Smooth muscle cell (in vitro differentiated cells): ENCODE results near the gene TDP2. TPM values are rescaled to one million over a fixed set of nuclear protein-coding genes. Genes with fewer than 3 reads are reported as not detected.
A peak's percentile ranks its signal among the peaks of the same experiment; 100 is the strongest.

Experiments
- DNase-seq: peaks from one replicate; lab custom pipeline; 2025; ENCODE audit not compliant: unreplicated experiment; lab: John Stamatoyannopoulos, UW
- H2AFZ ChIP-seq: fragments of 200-600 bp; sonication (generic); 2 replicates; pipeline ENCODE4 v1.6.0; 2016; ENCODE audit warnings: antibody characterized with exemption, low read depth, mild to moderate bottlenecking
- H3F3A ChIP-seq: fragments of 200-600 bp; sonication (generic); 2 replicates; pipeline ENCODE4 v1.6.0; 2017; ENCODE audit warnings: antibody characterized with exemption, low read depth
- H3K27ac ChIP-seq: fragments of 200-600 bp; sonication (generic); 2 replicates; pipeline ENCODE4 v1.5.1; 2016; ENCODE audit warnings: low read depth, mild to moderate bottlenecking
- H3K27me3 ChIP-seq: fragments of 200-600 bp; sonication (generic); 2 replicates; pipeline ENCODE4 v1.6.1; 2016; ENCODE audit warnings: low read depth, mild to moderate bottlenecking
- H3K36me3 ChIP-seq: fragments of 200-600 bp; sonication (generic); 2 replicates; pipeline ENCODE4 v1.5.1; 2016; ENCODE audit warnings: low read depth
- H3K4me1 ChIP-seq: fragments of 200-600 bp; sonication (generic); 2 replicates; pipeline ENCODE4 v1.5.1; 2016; ENCODE audit warnings: low read depth
- H3K4me2 ChIP-seq: fragments of 200-600 bp; sonication (generic); 2 replicates; pipeline ENCODE4 v1.6.0; 2016; ENCODE audit warnings: mild to moderate bottlenecking
- H3K4me3 ChIP-seq: fragments of 200-600 bp; sonication (generic); 2 replicates; pipeline ENCODE4 v1.5.1; 2016; ENCODE audit warnings: mild to moderate bottlenecking
- H3K79me2 ChIP-seq: fragments of 200-600 bp; sonication (generic); 2 replicates; pipeline ENCODE4 v1.6.0; 2016; ENCODE audit warnings: low read depth, mild to moderate bottlenecking
- H3K9ac ChIP-seq: fragments of 200-600 bp; sonication (generic); 2 replicates; pipeline ENCODE4 v1.6.0; 2016; ENCODE audit warnings: low read depth
- H3K9me3 ChIP-seq: fragments of 200-600 bp; sonication (generic); replicated peaks from 2 replicates; pipeline ENCODE4 v1.5.1; 2016; ENCODE audit warnings: low read depth
- H4K20me1 ChIP-seq: fragments of 200-600 bp; sonication (generic); 2 replicates; pipeline ENCODE4 v1.6.0; 2016; ENCODE audit warnings: low read depth
- CTCF ChIP-seq: fragments of 200-600 bp; sonication (generic); IDR thresholded peaks from 2 replicates; pipeline ENCODE4 v1.5.1; 2017; ENCODE audit warnings: borderline replicate concordance, mild to moderate bottlenecking, antibody characterized with exemption; ENCODE audit not compliant: insufficient read depth, poor library complexity, severe bottlenecking
- WGBS: methylation state at CpG from one replicate; pipeline ENCODE4 v1.1.7; 2016; ENCODE audit warnings: low lambda C conversion rate; 5-methylcytosine and 5-hydroxymethylcytosine counted together
- polyA plus RNA-seq: library from polyadenylated mRNA; unstranded; fragments of >200 nt; fragmentation: Nextera tagmentation; extraction: Ambion mirVana; gene quantifications from 2 replicates; pipeline ENCODE4 v1.2.1, GENCODE V29; 2016
- total RNA-seq: library from RNA; depleted of rRNA; stranded (reverse); fragments of >200 nt; gene quantifications from 2 replicates; pipeline ENCODE4 v1.2.3, GENCODE V29; 2014

Gene TDP2
- total and polyA plus RNA-seq, 2 experiments from 2014 or later, result 13.0 to 16.2 TPM

GRCh38 chr6:24603241-24603640 lies 63.5 kb downstream of the TDP2 start:
- Histone ChIP-seq H3K79me2 (no peaks in the 10 kb centered on the region), H3K4me2 (no peak overlapping the region), H3F3A (no peaks in the 10 kb centered on the region), H3K4me1 (no peaks in the 10 kb centered on the region), H3K36me3 (no peaks in the 10 kb centered on the region), H3K27ac (no peak overlapping the region), H4K20me1 (no peaks in the 10 kb centered on the region), H3K4me3 (no peak overlapping the region), H3K27me3 (no peaks in the 10 kb centered on the region), H2AFZ (no peak overlapping the region), H3K9me3 (no peaks in the 10 kb centered on the region), H3K9ac (no peak overlapping the region)
- TF ChIP-seq CTCF, result no peak
- 78% methylated on average over 2 of the region's 2 CpGs for WGBS
- DNase-seq, result no peak

- Histone ChIP-seq H3K79me2 (no peaks in the 10 kb centered on the region), H3K4me3 (no peak overlapping the region), H3K27ac (no peak overlapping the region), H3K36me3 (no peaks in the 10 kb centered on the region), H3K9me3 (no peaks in the 10 kb centered on the region), H3F3A (no peaks in the 10 kb centered on the region), H3K9ac (no peak overlapping the region), H3K27me3 (no peaks in the 10 kb centered on the region), H3K4me2 (no peak overlapping the region), H3K4me1 (no peaks in the 10 kb centered on the region), H2AFZ (no peak overlapping the region), H4K20me1 (no peaks in the 10 kb centered on the region)
- TF ChIP-seq CTCF, result peak; percentile 8
- no peak for DNase-seq
- 48% methylated on average over 4 of the region's 4 CpGs for WGBS
Measured at GRCh38 chr6:24600903-24601302, 65.8 kb downstream of the TDP2 start.

Other genes starting within 250 kb of the TDP2 start
- 0.13 and 0.27 TPM in 2 replicates for gene GPLD1, start 177.3 kb downstream of the TDP2 start, total RNA-seq
- 0.14 and 0.40 TPM in 2 replicates for gene GPLD1, start 177.3 kb downstream of the TDP2 start, polyA plus RNA-seq
- 3.0 and 5.2 TPM in 2 replicates for gene ALDH5A1, start 171.9 kb downstream of the TDP2 start, total RNA-seq
- gene ALDH5A1, start 171.9 kb downstream of the TDP2 start, polyA plus RNA-seq, result 1.7 and 2.0 TPM in 2 replicates
- gene KIAA0319, start 20.7 kb downstream of the TDP2 start, total RNA-seq, result not detected in 2 replicates
- not detected in 2 replicates for gene KIAA0319, start 20.7 kb downstream of the TDP2 start, polyA plus RNA-seq
- gene ACOT13, start 178 bp upstream of the TDP2 start, total RNA-seq, result 7.3 and 14.0 TPM in 2 replicates
- 35.2 and 43.7 TPM in 2 replicates for gene ACOT13, start 178 bp upstream of the TDP2 start, polyA plus RNA-seq
- gene C6orf62, start 52.3 kb upstream of the TDP2 start, total RNA-seq, result 61.4 and 79.1 TPM in 2 replicates
- gene C6orf62, start 52.3 kb upstream of the TDP2 start, polyA plus RNA-seq, result 32.4 and 33.1 TPM in 2 replicates
- 31.8 and 42.5 TPM in 2 replicates for gene GMNN, start 108.0 kb upstream of the TDP2 start, total RNA-seq
- gene GMNN, start 108.0 kb upstream of the TDP2 start, polyA plus RNA-seq, result 36.7 and 46.4 TPM in 2 replicates
- gene ARMH2, start 132.0 kb upstream of the TDP2 start, total RNA-seq, result not detected in 2 replicates
- not detected in 2 replicates for gene ARMH2, start 132.0 kb upstream of the TDP2 start, polyA plus RNA-seq